Measurements from ENCODE around the gene TRPM5.

- TF ChIP-seq, protein P1, sequence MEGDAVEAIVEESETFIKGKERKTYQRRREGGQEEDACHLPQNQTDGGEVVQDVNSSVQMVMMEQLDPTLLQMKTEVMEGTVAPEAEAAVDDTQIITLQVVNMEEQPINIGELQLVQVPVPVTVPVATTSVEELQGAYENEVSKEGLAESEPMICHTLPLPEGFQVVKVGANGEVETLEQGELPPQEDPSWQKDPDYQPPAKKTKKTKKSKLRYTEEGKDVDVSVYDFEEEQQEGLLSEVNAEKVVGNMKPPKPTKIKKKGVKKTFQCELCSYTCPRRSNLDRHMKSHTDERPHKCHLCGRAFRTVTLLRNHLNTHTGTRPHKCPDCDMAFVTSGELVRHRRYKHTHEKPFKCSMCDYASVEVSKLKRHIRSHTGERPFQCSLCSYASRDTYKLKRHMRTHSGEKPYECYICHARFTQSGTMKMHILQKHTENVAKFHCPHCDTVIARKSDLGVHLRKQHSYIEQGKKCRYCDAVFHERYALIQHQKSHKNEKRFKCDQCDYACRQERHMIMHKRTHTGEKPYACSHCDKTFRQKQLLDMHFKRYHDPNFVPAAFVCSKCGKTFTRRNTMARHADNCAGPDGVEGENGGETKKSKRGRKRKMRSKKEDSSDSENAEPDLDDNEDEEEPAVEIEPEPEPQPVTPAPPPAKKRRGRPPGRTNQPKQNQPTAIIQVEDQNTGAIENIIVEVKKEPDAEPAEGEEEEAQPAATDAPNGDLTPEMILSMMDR (IDR thresholded peaks at IDR 0.05), result no peak
- TF ChIP-seq ZBTB33 (IDR thresholded peaks at IDR 0.05; ENCODE audit: borderline replicate concordance, low read depth) (no peak), GATA2 (CRISPR knock-in tag; IDR thresholded peaks at IDR 0.05) (no peak), JUND (IDR thresholded peaks at IDR 0.05) (no peak), POLR2AphosphoS5 (IDR thresholded peaks at IDR 0.05; ENCODE audit: low read depth, low read length) (no peak), RFX5 (IDR thresholded peaks at IDR 0.05; ENCODE audit: low read length) (no peak), RAD21 (IDR thresholded peaks at IDR 0.05; ENCODE audit: low read length) (no peak), ELF1 (IDR thresholded peaks at IDR 0.05) (no peak), TAF1 (IDR thresholded peaks at IDR 0.05; ENCODE audit: borderline replicate concordance, low read depth, low read length) (no peak), NFIC (IDR thresholded peaks at IDR 0.05; ENCODE audit: borderline replicate concordance) (no peak), EP300 (IDR thresholded peaks at IDR 0.05; ENCODE audit: borderline replicate concordance in 1 of 2, low read depth in 1 of 2, low read length in 1 of 2) (no peak)
- TF ChIP-seq, protein P2, sequence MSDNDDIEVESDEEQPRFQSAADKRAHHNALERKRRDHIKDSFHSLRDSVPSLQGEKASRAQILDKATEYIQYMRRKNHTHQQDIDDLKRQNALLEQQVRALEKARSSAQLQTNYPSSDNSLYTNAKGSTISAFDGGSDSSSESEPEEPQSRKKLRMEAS (IDR thresholded peaks at IDR 0.05; ENCODE audit: low read depth), result no peak
- TF ChIP-seq, protein P3, sequence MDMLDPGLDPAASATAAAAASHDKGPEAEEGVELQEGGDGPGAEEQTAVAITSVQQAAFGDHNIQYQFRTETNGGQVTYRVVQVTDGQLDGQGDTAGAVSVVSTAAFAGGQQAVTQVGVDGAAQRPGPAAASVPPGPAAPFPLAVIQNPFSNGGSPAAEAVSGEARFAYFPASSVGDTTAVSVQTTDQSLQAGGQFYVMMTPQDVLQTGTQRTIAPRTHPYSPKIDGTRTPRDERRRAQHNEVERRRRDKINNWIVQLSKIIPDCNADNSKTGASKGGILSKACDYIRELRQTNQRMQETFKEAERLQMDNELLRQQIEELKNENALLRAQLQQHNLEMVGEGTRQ (IDR thresholded peaks at IDR 0.05; ENCODE audit: borderline replicate concordance, low read depth, low read length), result no peak
- TF ChIP-seq, protein P4, sequence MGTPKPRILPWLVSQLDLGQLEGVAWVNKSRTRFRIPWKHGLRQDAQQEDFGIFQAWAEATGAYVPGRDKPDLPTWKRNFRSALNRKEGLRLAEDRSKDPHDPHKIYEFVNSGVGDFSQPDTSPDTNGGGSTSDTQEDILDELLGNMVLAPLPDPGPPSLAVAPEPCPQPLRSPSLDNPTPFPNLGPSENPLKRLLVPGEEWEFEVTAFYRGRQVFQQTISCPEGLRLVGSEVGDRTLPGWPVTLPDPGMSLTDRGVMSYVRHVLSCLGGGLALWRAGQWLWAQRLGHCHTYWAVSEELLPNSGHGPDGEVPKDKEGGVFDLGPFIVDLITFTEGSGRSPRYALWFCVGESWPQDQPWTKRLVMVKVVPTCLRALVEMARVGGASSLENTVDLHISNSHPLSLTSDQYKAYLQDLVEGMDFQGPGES (IDR thresholded peaks at IDR 0.05; ENCODE audit: low read depth, low read length), result no peak
These were observed 43.7 kb upstream of the TRPM5 start for GRCh38 chr11:2488004-2488403.

All from SK-N-SH (cell line).